H9 (cell line): ENCODE data around the gene TEX12. TPM values are rescaled to one million over a fixed set of nuclear protein-coding genes. Genes with fewer than 3 reads are reported as not detected.

ENCODE experiments used
- DNase-seq: peaks from one replicate; pipeline ENCODE4 v3.0.0-alpha.2; 2017
- H2AFZ ChIP-seq: one replicate; pipeline ENCODE4 v1.6.1; 2013; ENCODE audit warnings: mild to moderate bottlenecking, low read length, control low read depth, moderate library complexity
- H2AK5ac ChIP-seq: 2 replicates; pipeline ENCODE4 v1.6.1; 2013; ENCODE audit warnings: low read length, control low read depth, mixed read lengths; ENCODE audit not compliant: insufficient read length
- H2BK120ac ChIP-seq: one replicate; pipeline ENCODE4 v1.6.1; 2013; ENCODE audit warnings: low read depth, mild to moderate bottlenecking, low read length, control low read depth, inconsistent platforms; ENCODE audit not compliant: poor library complexity, severe bottlenecking
- H2BK12ac ChIP-seq: 2 replicates; pipeline ENCODE4 v1.6.1; 2013; ENCODE audit warnings: low read length, control low read depth, mixed read lengths, low read depth; ENCODE audit not compliant: insufficient read length
- H2BK15ac ChIP-seq: 2 replicates; pipeline ENCODE4 v1.6.1; 2013; ENCODE audit warnings: low read depth, low read length, control low read depth
- H2BK20ac ChIP-seq: one replicate; pipeline ENCODE4 v1.6.1; 2013; ENCODE audit warnings: low read depth, mild to moderate bottlenecking, low read length, control low read depth, inconsistent platforms; ENCODE audit not compliant: poor library complexity, severe bottlenecking
- H2BK5ac ChIP-seq: 2 replicates; pipeline ENCODE4 v1.6.1; 2013; ENCODE audit warnings: low read length, control low read depth, mixed read lengths; ENCODE audit not compliant: insufficient read length
- H3K14ac ChIP-seq: 2 replicates; pipeline ENCODE4 v1.6.1; 2013; ENCODE audit warnings: low read length, control low read depth; ENCODE audit not compliant: insufficient read depth
- H3K18ac ChIP-seq: 2 replicates; pipeline ENCODE4 v1.6.1; 2013; ENCODE audit warnings: low read depth, mild to moderate bottlenecking, mixed read lengths, low read length, control low read depth; ENCODE audit not compliant: insufficient read length
- H3K23ac ChIP-seq: 2 replicates; pipeline ENCODE4 v1.6.1; 2013; ENCODE audit warnings: low read length, control low read depth, mixed read lengths, low read depth; ENCODE audit not compliant: insufficient read length
- H3K23me2 ChIP-seq: 2 replicates; pipeline ENCODE4 v1.6.1; 2013; ENCODE audit warnings: low read depth, mild to moderate bottlenecking, mixed read lengths, low read length, control low read depth; ENCODE audit not compliant: insufficient read length, poor library complexity, severe bottlenecking
- H3K27ac ChIP-seq: 2 replicates; pipeline ENCODE4 v1.5.1; 2013; ENCODE audit warnings: low read length, control low read depth, mixed read lengths, low read depth; ENCODE audit not compliant: insufficient read length
- H3K27me3 ChIP-seq: 2 replicates; pipeline ENCODE4 v1.6.1; 2013; ENCODE audit warnings: low read length, control low read depth, inconsistent platforms; ENCODE audit not compliant: insufficient read depth
- H3K4ac ChIP-seq: 2 replicates; pipeline ENCODE4 v1.6.1; 2013; ENCODE audit warnings: low read depth, mild to moderate bottlenecking, control low read depth, inconsistent platforms, low read length, moderate library complexity
- H3K4me1 ChIP-seq: 2 replicates; pipeline ENCODE4 v1.6.1; 2013; ENCODE audit warnings: low read length, control low read depth, inconsistent platforms; ENCODE audit not compliant: insufficient read depth
- H3K4me2 ChIP-seq: 2 replicates; pipeline ENCODE4 v1.6.1; 2013; ENCODE audit warnings: low read length, control low read depth, mixed read lengths; ENCODE audit not compliant: insufficient read length, insufficient read depth
- H3K56ac ChIP-seq: 2 replicates; pipeline ENCODE4 v1.6.1; 2013; ENCODE audit warnings: low read depth, mild to moderate bottlenecking, mixed read lengths, low read length, control low read depth; ENCODE audit not compliant: insufficient read length
- H3K79me1 ChIP-seq: 2 replicates; pipeline ENCODE4 v1.6.1; 2013; ENCODE audit warnings: low read depth, mild to moderate bottlenecking, moderate library complexity, low read length, control low read depth, inconsistent platforms; ENCODE audit not compliant: insufficient read depth, poor library complexity, severe bottlenecking
- H3K79me2 ChIP-seq: 2 replicates; pipeline ENCODE4 v1.6.1; 2013; ENCODE audit warnings: low read length, control low read depth, inconsistent platforms; ENCODE audit not compliant: insufficient read depth
- H3K9ac ChIP-seq: 2 replicates; pipeline ENCODE4 v1.6.1; 2013; ENCODE audit warnings: low read length, control low read depth, mixed read lengths; ENCODE audit not compliant: insufficient read length; ENCODE audit errors: extremely low read depth
- H3K9me3 ChIP-seq: one replicate; pipeline ENCODE4 v1.6.1; 2013; ENCODE audit warnings: low read depth, low read length, inconsistent platforms; ENCODE audit not compliant: control insufficient read depth
- H3T11ph ChIP-seq: one replicate; pipeline ENCODE4 v1.6.1; 2013; ENCODE audit warnings: mild to moderate bottlenecking, low read length, control low read depth, inconsistent platforms
- H4K20me1 ChIP-seq: one replicate; pipeline ENCODE4 v1.6.1; 2013; ENCODE audit not compliant: control insufficient read depth, insufficient read length, insufficient read depth
- H4K5ac ChIP-seq: 2 replicates; pipeline ENCODE4 v1.6.1; 2013; ENCODE audit warnings: low read depth, mild to moderate bottlenecking, mixed read lengths, low read length, control low read depth; ENCODE audit not compliant: insufficient read length
- H4K8ac ChIP-seq: replicated peaks from 2 replicates; pipeline ENCODE4 v1.6.1; 2013; ENCODE audit warnings: low read length, control low read depth, mixed read lengths, low read depth; ENCODE audit not compliant: insufficient read length
- H4K91ac ChIP-seq: 2 replicates; pipeline ENCODE4 v1.6.1; 2013; ENCODE audit warnings: low read depth, mild to moderate bottlenecking, moderate library complexity, mixed read lengths, low read length, control low read depth; ENCODE audit not compliant: insufficient read length
- H3K27ac Mint-ChIP-seq, 3 experiments: 2 replicates in 2 of 3; 3 replicates in 1 of 3; pipeline ENCODE4 v1.8.0; 2020 to 2021; ENCODE audit warnings: mixed read lengths in 3 of 3, mild to moderate bottlenecking in 1 of 3, moderate library complexity in 1 of 3
- H3K27me3 Mint-ChIP-seq: 2 replicates; pipeline ENCODE4 v1.8.0; 2021; ENCODE audit warnings: low read depth, mild to moderate bottlenecking, moderate library complexity, mixed read lengths
- H3K36me3 Mint-ChIP-seq, 3 experiments: 2 replicates in 2 of 3; 3 replicates in 1 of 3; pipeline ENCODE4 v1.8.0; 2020 to 2021; ENCODE audit warnings: low read depth in 3 of 3, mixed read lengths in 3 of 3; ENCODE audit not compliant: insufficient read depth in 1 of 3
- H3K4me1 Mint-ChIP-seq, 2 experiments: 2 replicates each; pipeline ENCODE4 v1.8.0; 2020; ENCODE audit warnings: mixed read lengths in 2 of 2
- H3K4me3 Mint-ChIP-seq, 2 experiments: 2 replicates in 1 of 2; 3 replicates in 1 of 2; pipeline ENCODE4 v1.8.0; 2020 to 2021; ENCODE audit warnings: mild to moderate bottlenecking in 2 of 2, mixed read lengths in 2 of 2, moderate library complexity in 1 of 2
- H3K9me3 Mint-ChIP-seq, 2 experiments: 2 replicates in 1 of 2; 3 replicates in 1 of 2; pipeline ENCODE4 v1.8.0; 2020; ENCODE audit warnings: mild to moderate bottlenecking in 2 of 2, mixed read lengths in 2 of 2, moderate library complexity in 1 of 2
- CTCF ChIP-seq: fragments of 200-600 bp; sonication (generic); conservative IDR thresholded peaks from 3 replicates; pipeline ENCODE4 v1.8.0; 2021; ENCODE audit warnings: antibody characterized with exemption, mild to moderate bottlenecking
- WGBS: extraction: QIAGEN DNeasy Blood & Tissue Kit; methylation state at CpG from one replicate; pipeline ENCODE4 v1.1.7; 2013; ENCODE audit warnings: missing lambda C conversion rate, low lambda C conversion rate, mixed read lengths; ENCODE audit not compliant: insufficient read length; ENCODE audit errors: extremely low coverage; 5-methylcytosine and 5-hydroxymethylcytosine counted together
- total RNA-seq: library from RNA; stranded (reverse); gene quantifications from 2 replicates; pipeline ENCODE4 v1.2.1, GENCODE V29; 2021

Gene TEX12
- total RNA-seq, 1 experiment from 2014 or later, result 0.31 TPM

- H3K4me1 Mint-ChIP-seq, result no peaks in the 10 kb centered on the region
- Histone ChIP-seq H4K8ac (no peak overlapping the region), H3K14ac (no peak overlapping the region), H3K4ac (no peak overlapping the region), H3K18ac (no peak overlapping the region), H2AFZ (no peak overlapping the region), H3K27me3 (no peaks in the 10 kb centered on the region), H3K9ac (no peak overlapping the region), H2AK5ac (no peak overlapping the region), H3K27ac (no peak overlapping the region), H3K9me3 (no peaks in the 10 kb centered on the region), H4K5ac (no peak overlapping the region), H3K79me1 (no peaks in the 10 kb centered on the region), H2BK12ac (no peak overlapping the region), H4K91ac (no peak overlapping the region), H2BK120ac (no peak overlapping the region), H2BK5ac (no peak overlapping the region), H3K23me2 (no peaks in the 10 kb centered on the region), H4K20me1 (no peaks in the 10 kb centered on the region), H3K4me1 (no peaks in the 10 kb centered on the region), H3T11ph (no peak overlapping the region), H3K56ac (no peak overlapping the region), H3K4me2 (no peak overlapping the region), H3K79me2 (no peaks in the 10 kb centered on the region), H2BK20ac (no peak overlapping the region), H2BK15ac (no peak overlapping the region), H3K23ac (no peak overlapping the region)
- H3K27me3 Mint-ChIP-seq, result peaks cover 11% of the 10 kb centered on the region
- H3K9me3 Mint-ChIP-seq, result no peaks in the 10 kb centered on the region
- no peak for TF ChIP-seq CTCF
- no peaks in the 10 kb centered on the region for H3K36me3 Mint-ChIP-seq
- no CpG with 5 or more reads among the region's 4 CpGs for WGBS
- DNase-seq, result no peak
- H3K27ac Mint-ChIP-seq, result no peak overlapping the region
- H3K4me3 Mint-ChIP-seq, result no peak overlapping the region
These were observed 46.6 kb downstream of the TEX12 start for GRCh38 chr11:112213753-112214152.
